GM18526 (cell line): ENCODE measurements around the gene JMJD1C.

Experiments
- POLR2A ChIP-seq: IDR thresholded peaks from 3 replicates; pipeline ENCODE4 v1.6.1; 2011; ENCODE audit not compliant: insufficient read length; ENCODE audit errors: extremely low read depth

The JMJD1C gene

GRCh38 chr10:63458177-63458576 lies 7.6 kb downstream of the JMJD1C start:
- TF ChIP-seq POLR2A = no peak

- TF ChIP-seq POLR2A = no peak
Measured at GRCh38 chr10:63457594-63457993, 8.2 kb downstream of the JMJD1C start.

GRCh38 chr10:63456437-63457210 lies 9.2 kb downstream of the JMJD1C start:
- no peak for TF ChIP-seq POLR2A

- no peak for TF ChIP-seq POLR2A
Measured at GRCh38 chr10:63455507-63455906, 10.3 kb downstream of the JMJD1C start.

- no peak for TF ChIP-seq POLR2A
Measured at GRCh38 chr10:63454631-63455030, 11.1 kb downstream of the JMJD1C start.

- no peak for TF ChIP-seq POLR2A
Measured at GRCh38 chr10:63452524-63452923, 13.3 kb downstream of the JMJD1C start.

GRCh38 chr10:63446716-63447440 lies 18.9 kb downstream of the JMJD1C start:
- no peak for TF ChIP-seq POLR2A

- TF ChIP-seq POLR2A = no peak
Measured at GRCh38 chr10:63441404-63441803, 24.4 kb downstream of the JMJD1C start.

- TF ChIP-seq POLR2A = no peak
Measured at GRCh38 chr10:63439607-63440006, 26.2 kb downstream of the JMJD1C start.

- TF ChIP-seq POLR2A = no peak
Measured at GRCh38 chr10:63438506-63439498, 27.0 kb downstream of the JMJD1C start.

GRCh38 chr10:63437116-63437949 lies 28.4 kb downstream of the JMJD1C start:
- no peak for TF ChIP-seq POLR2A

- TF ChIP-seq POLR2A = no peak
Measured at GRCh38 chr10:63436225-63436624, 29.6 kb downstream of the JMJD1C start.

GRCh38 chr10:63434866-63435854 lies 30.6 kb downstream of the JMJD1C start:
- no peak for TF ChIP-seq POLR2A
